Gastrocnemius medialis (tissue), 4 donors: ENCODE data around the gene SPATS2L. TPM values are rescaled to one million over a fixed set of nuclear protein-coding genes. Genes with fewer than 3 reads are reported as not detected.
"Not testable (repeated sequence)": the region's sequence is repeated elsewhere in the genome, so short reads cannot be mapped to it uniquely, and the experiment has no call there.

Source experiments
- ATAC-seq, 2 donors: fragments of 150-250 bp; one replicate each; pipeline ENCODE4 v1.9.1; 2016
- DNase-seq, 2 donors: peaks; one replicate each; pipeline ENCODE4 v3.0.0-alpha.2; 2019
- H3K27ac ChIP-seq, 4 donors: fragments of 200-600 bp; sonication (generic); 1 replicate in 1 of 4; 2 replicates in 3 of 4; pipeline ENCODE4 v1.5.1; 2016 to 2018; ENCODE audit warnings: mild to moderate bottlenecking in 2 of 4, moderate library complexity in 1 of 4
- H3K27me3 ChIP-seq, 3 donors: fragments of 200-600 bp; sonication (generic) in 2 of 3; 1 replicate in 1 of 3; 2 replicates in 2 of 3; pipeline versions ENCODE4 v1.5.1 to v1.6.0; 2016 to 2019; ENCODE audit warnings: mild to moderate bottlenecking in 1 of 3, moderate library complexity in 1 of 3
- H3K36me3 ChIP-seq, 2 donors: fragments of 200-600 bp; sonication (generic) in 1 of 2; one replicate each; pipeline ENCODE4 v1.5.1; 2017 to 2018
- H3K4me1 ChIP-seq, 2 donors: fragments of 200-600 bp; sonication (generic) in 1 of 2; one replicate each; pipeline ENCODE4 v1.5.1; 2016 to 2017; ENCODE audit warnings: mild to moderate bottlenecking in 2 of 2
- H3K4me3 ChIP-seq, 4 donors: fragments of 200-600 bp; sonication (generic) in 3 of 4; 1 replicate in 1 of 4; 2 replicates in 3 of 4; pipeline ENCODE4 v1.5.1; 2016 to 2019; ENCODE audit warnings: mild to moderate bottlenecking in 2 of 4
- H3K9me3 ChIP-seq, 3 donors: fragments of 200-600 bp; sonication (generic) in 2 of 3; 1 replicate in 1 of 3; 2 replicates in 2 of 3; pipeline ENCODE4 v1.5.1; 2016 to 2019
- POLR2A ChIP-seq, 2 donors: fragments of 450-650 bp; IDR thresholded peaks; one replicate each; pipeline ENCODE4 v1.6.1; 2017; ENCODE audit warnings: antibody characterized with exemption in 2 of 2, mild to moderate bottlenecking in 2 of 2, moderate library complexity in 2 of 2
- in situ Hi-C, 4 donors: fragments of 200-750 bp; cut with MboI; loops; one replicate each; pipeline versions ENCODE4 v1.15.0 to v1.8.0; 2017; ENCODE audit warnings: low sequenced_read_pairs in 4 of 4
- intact Hi-C: fragments of 100-400 bp; cut with DNase I; formaldehyde crosslinking; loops from one replicate; pipeline ENCODE4 v1.15.1; 2023; ENCODE audit warnings: low total_unique reads
- total RNA-seq, 4 donors: library from RNA; depleted of rRNA; stranded (reverse); fragments of >200 nt; gene quantifications; one replicate each; pipeline versions ENCODE4 v1.1.0 to v1.2.3, GENCODE V29; 2016
- TF ChIP-seq, protein P1 (sequence below), 5 experiments: fragments of 450-650 bp in 3 of 5; fragments of 200-600 bp in 2 of 5; sonication (generic) in 2 of 5; IDR thresholded peaks in 4 of 5; conservative IDR thresholded peaks in 1 of 5; 1 replicate in 4 of 5; 2 replicates in 1 of 5; pipeline ENCODE4 v1.5.1; 2016 to 2019; ENCODE audit warnings: antibody characterized with exemption in 5 of 5, mild to moderate bottlenecking in 3 of 5, moderate library complexity in 3 of 5

SPATS2L gene
- total RNA-seq, 4 donors from 2014 or later, result 34.0 to 74.2 (median 52.3) TPM

DNA sequence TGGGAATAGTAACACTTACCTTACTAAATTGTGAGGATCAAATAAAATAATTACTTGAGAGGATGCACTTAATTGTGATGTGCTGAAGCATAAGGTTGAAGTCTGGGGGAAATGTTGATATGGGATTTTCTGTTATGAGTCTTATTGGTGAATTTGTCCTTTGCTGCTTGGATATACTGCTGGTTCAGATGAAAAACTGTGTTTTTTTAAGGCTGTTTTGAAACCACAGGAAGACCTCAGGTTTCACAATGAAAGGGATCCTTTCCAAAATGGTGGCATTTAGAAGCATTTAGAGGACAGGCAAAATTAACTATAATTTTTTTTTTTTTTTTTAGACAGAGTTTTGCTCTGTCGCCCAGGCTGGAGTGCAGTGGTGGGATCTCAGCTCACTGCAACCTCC is 34.9 kb downstream of the SPATS2L start:
- intact Hi-C loops, result no loop called here
- in situ Hi-C loops, result no loop called here
- no peak overlapping the region for H3K27ac ChIP-seq

DNA sequence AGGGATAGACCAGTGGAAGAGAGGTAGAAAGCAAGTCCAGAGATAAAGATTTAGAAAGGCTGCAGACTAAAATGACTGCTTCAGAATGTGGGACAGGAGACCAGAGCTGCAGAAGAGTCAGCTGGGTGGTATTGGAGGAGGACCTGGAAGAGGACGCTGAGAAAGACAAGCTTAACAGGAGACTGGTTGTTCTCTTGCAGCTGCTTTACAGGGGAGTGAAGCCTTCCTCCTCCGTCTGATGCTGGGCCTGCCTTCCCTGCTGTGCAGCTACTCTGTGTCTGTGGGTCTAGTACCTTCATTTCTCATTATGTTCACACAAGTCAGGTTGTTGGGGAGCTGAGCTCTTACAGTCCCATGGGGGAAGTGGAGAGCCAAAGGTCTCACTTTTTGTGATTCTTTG is 35.7 kb downstream of the SPATS2L start:
- intact Hi-C loops, result no loop called here
- Histone ChIP-seq H3K9me3 (peaks cover 0 to 5% (median 0%) of the 10 kb centered on the region in 3 donors), H3K27me3 (no peaks in the 10 kb centered on the region), H3K4me1 (peaks cover 40 to 43% of the 10 kb centered on the region in 2 donors), H3K27ac (no peak overlapping the region), H3K4me3 (no peak overlapping the region), H3K36me3 (no peaks in the 10 kb centered on the region)
- in situ Hi-C loops, result no loop called here
- DNase-seq (no peak), ATAC-seq (no peak)
- TF ChIP-seq, protein P1, sequence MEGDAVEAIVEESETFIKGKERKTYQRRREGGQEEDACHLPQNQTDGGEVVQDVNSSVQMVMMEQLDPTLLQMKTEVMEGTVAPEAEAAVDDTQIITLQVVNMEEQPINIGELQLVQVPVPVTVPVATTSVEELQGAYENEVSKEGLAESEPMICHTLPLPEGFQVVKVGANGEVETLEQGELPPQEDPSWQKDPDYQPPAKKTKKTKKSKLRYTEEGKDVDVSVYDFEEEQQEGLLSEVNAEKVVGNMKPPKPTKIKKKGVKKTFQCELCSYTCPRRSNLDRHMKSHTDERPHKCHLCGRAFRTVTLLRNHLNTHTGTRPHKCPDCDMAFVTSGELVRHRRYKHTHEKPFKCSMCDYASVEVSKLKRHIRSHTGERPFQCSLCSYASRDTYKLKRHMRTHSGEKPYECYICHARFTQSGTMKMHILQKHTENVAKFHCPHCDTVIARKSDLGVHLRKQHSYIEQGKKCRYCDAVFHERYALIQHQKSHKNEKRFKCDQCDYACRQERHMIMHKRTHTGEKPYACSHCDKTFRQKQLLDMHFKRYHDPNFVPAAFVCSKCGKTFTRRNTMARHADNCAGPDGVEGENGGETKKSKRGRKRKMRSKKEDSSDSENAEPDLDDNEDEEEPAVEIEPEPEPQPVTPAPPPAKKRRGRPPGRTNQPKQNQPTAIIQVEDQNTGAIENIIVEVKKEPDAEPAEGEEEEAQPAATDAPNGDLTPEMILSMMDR (IDR thresholded peaks at IDR 0.05 in 4 of 5, conservative IDR thresholded peaks at IDR 0.05 in 1 of 5), result no peak
- no peak for TF ChIP-seq POLR2A (IDR thresholded peaks at IDR 0.05)

More for the DNA sequence above, 34.9 kb downstream of the SPATS2L start:
- Histone ChIP-seq H3K9me3 (peaks cover 0 to 5% (median 0%) of the 10 kb centered on the region in 3 donors), H3K4me1 (peaks cover 41 to 43% of the 10 kb centered on the region in 2 donors), H3K27me3 (no peaks in the 10 kb centered on the region), H3K4me3 (no peak overlapping the region), H3K36me3 (no peaks in the 10 kb centered on the region)
- TF ChIP-seq, protein P1 (IDR thresholded peaks at IDR 0.05 in 4 of 5, conservative IDR thresholded peaks at IDR 0.05 in 1 of 5), result no peak
- no peak for TF ChIP-seq POLR2A (IDR thresholded peaks at IDR 0.05)
- ATAC-seq (no peak), DNase-seq (no peak)

DNA sequence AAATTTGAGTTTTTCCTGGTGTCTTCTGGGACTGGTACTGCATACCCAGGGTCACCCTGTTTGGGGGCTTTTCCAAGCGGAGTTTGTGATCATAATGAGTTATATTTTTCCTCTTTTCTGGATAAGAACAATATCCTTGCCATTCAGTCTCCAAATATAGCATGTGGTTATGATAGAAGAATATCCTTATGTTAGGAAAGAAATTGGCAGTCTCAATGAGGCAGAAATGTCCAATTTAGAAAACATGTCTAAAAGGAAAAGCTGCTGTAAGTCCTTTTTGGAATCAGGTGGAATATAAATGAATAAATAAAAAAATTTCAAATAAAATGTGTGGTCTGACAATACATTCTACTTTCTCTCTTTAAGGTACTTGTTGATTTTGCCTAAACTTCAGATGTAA is 36.2 kb downstream of the SPATS2L start:
- Histone ChIP-seq H3K4me1 (peaks cover 36 to 44% of the 10 kb centered on the region in 2 donors), H3K36me3 (no peaks in the 10 kb centered on the region), H3K4me3 (no peak overlapping the region), H3K27me3 (no peaks in the 10 kb centered on the region), H3K9me3 (peaks cover 0 to 5% (median 0%) of the 10 kb centered on the region in 3 donors), H3K27ac (no peak overlapping the region)
- no peak for DNase-seq
- TF ChIP-seq, protein P1 (IDR thresholded peaks at IDR 0.05 in 4 of 5, conservative IDR thresholded peaks at IDR 0.05 in 1 of 5), result no peak
- no peak for TF ChIP-seq POLR2A (IDR thresholded peaks at IDR 0.05)
- ATAC-seq, result no peak
- in situ Hi-C loops, result no loop called here
- intact Hi-C loops, result no loop called here

DNA sequence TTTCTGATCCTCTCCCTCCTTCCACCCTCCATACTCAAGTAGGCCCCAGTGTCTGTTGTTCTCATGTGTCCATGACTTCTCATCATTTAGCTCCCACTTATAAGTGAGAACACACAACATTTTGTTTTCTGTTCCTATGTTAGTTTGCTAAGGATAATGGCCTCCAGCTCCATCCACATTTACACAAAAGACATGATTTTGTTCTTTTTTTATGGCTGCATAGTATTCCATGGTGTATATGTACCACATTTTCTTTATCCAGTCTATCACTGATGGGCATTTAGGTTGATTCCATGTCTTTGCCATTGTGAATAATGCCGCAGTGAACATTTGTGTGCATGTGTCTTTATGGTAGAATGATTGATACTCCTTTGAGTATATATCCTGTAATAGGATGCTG is 37.7 kb downstream of the SPATS2L start:
- H3K27me3 ChIP-seq, H3K36me3 ChIP-seq, ATAC-seq, DNase-seq, H3K27ac ChIP-seq, in situ Hi-C loops, intact Hi-C loops, H3K9me3 ChIP-seq, H3K4me3 ChIP-seq: not testable (repeated sequence)
- peaks cover 23 to 33% of the 10 kb centered on the region in 2 donors for H3K4me1 ChIP-seq

DNA sequence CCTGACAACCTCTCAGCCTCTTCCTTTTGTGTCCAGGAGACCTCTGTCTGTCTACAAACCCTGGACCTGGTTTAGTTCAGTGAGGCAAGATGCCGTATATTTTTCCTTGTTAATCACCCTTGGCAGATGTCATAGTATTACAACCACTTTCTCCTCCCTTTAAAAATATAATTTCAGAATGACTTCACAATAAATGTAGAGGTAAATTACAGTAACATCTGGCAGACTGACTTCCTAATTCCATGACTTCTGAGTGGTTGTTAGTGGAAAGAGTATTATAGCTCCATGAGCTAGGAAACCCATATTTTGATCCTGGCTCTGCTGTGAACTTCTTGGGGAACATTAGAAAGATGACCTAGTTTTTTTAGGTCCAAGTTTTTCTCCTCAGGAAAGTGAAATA is 39.5 kb downstream of the SPATS2L start:
- H3K27me3 ChIP-seq, result no peaks in the 10 kb centered on the region
- no peak overlapping the region for H3K4me3 ChIP-seq
- peaks cover 21% of the 10 kb centered on the region in 2 donors for H3K4me1 ChIP-seq
- no peak for TF ChIP-seq POLR2A (IDR thresholded peaks at IDR 0.05)
- TF ChIP-seq, protein P1 (IDR thresholded peaks at IDR 0.05 in 4 of 5, conservative IDR thresholded peaks at IDR 0.05 in 1 of 5), result no peak
- H3K36me3 ChIP-seq, result no peaks in the 10 kb centered on the region
- in situ Hi-C loops (no loop called here), intact Hi-C loops (no loop called here)
- DNase-seq (no peak), ATAC-seq (peak in 1 of 2 donors; percentile 39)
- H3K27ac ChIP-seq, result no peak overlapping the region
- peaks cover 0 to 5% (median 0%) of the 10 kb centered on the region in 3 donors for H3K9me3 ChIP-seq
